ENCODE results near the gene CEP131.

- TF ChIP-seq CTCF (IDR thresholded peaks at IDR 0.05), result peak; percentile 45 to 75 (median 64)
- no peak for TF ChIP-seq POLR2A (IDR thresholded peaks at IDR 0.05)
These were observed 19.1 kb upstream of the CEP131 start for GRCh38 chr17:81241648-81242420.
